Measurements from ENCODE around the gene RNU1-2. TPM values are rescaled to one million over a fixed set of nuclear protein-coding genes. Genes with fewer than 3 reads are reported as not detected.
A peak's percentile ranks its signal among the peaks of the same experiment; 100 is the strongest.
"Not testable (repeated sequence)": the region's sequence is repeated elsewhere in the genome, so short reads cannot be mapped to it uniquely, and the experiment has no call there.

Gene RNU1-2
- total RNA-seq, 1 donor = not detected

- no peak for DNase-seq (ENCODE audit: low read depth)
- TF ChIP-seq CTCF (IDR thresholded peaks at IDR 0.05; ENCODE audit: insufficient read depth, low read depth, low read length) = peak; percentile 26
- H3K4me3 ChIP-seq (ENCODE audit: low read depth, low read length) = no peak overlapping the region
Observed at GRCh38 chr1:16900751-16901150, 5.0 kb downstream of the RNU1-2 start.

DNA sequence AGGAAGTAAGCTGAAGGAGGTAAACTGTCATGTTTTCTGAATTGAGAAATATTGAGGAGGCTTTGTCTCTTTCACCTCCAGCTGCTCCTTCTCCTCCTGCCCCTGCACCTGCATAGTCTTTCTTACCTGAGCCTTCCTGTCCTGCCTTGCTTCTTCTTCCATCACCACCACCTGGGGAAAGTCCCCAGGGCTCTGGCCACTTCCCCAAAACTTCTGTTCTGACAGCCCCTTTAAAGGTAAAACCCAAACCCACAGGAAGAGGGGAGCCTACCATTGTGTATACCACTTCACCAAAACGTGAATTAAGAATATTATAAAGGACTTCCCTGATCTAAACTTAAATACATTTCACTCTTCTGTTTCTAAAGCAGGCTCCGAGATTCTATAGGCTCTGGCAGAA, 5.6 kb downstream of the RNU1-2 start:
- not testable (repeated sequence) for DNase-seq (ENCODE audit: low read depth); H3K4me3 ChIP-seq (ENCODE audit: low read depth, low read length)

GRCh38 chr1:16903054-16903453, 7.3 kb downstream of the RNU1-2 start:
- TF ChIP-seq CTCF (IDR thresholded peaks at IDR 0.05; ENCODE audit: insufficient read depth, low read depth, low read length) = no peak
- DNase-seq (ENCODE audit: low read depth) = peak; percentile 87
- peak overlapping the region; percentile 56 for H3K4me3 ChIP-seq (ENCODE audit: low read depth, low read length)

DNA sequence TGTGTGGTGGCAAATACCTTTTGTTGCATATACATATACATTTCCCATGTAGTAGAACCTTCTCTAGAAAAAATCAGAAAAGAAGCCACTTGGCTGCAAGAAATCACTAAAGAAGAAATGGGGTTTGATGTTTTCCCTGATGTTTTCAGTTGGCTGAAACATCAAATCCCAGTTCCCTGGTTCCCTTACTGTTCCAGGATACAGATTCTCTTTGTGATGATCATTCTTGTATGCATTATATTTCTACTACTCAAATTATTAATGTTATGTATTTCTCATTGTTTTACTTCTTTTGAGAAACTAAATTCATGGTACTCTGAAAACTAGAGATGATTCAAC, 7.6 kb downstream of the RNU1-2 start:
- no peak for TF ChIP-seq CTCF (IDR thresholded peaks at IDR 0.05; ENCODE audit: insufficient read depth, low read depth, low read length)
- H3K4me3 ChIP-seq (ENCODE audit: low read depth, low read length) = peak overlapping the region; percentile 56
- DNase-seq (ENCODE audit: low read depth) = no peak

GRCh38 chr1:16904560-16905109, 8.9 kb downstream of the RNU1-2 start:
- peak overlapping the region; percentile 56 for H3K4me3 ChIP-seq (ENCODE audit: low read depth, low read length)
- peak; percentile 99 for DNase-seq (ENCODE audit: low read depth)
- no peak for TF ChIP-seq CTCF (IDR thresholded peaks at IDR 0.05; ENCODE audit: insufficient read depth, low read depth, low read length)

- DNase-seq (ENCODE audit: low read depth) = peak; percentile 92
- TF ChIP-seq CTCF (IDR thresholded peaks at IDR 0.05; ENCODE audit: insufficient read depth, low read depth, low read length) = no peak
- H3K4me3 ChIP-seq (ENCODE audit: low read depth, low read length) = peak overlapping the region; percentile 56
Observed at GRCh38 chr1:16905110-16905867, 9.5 kb downstream of the RNU1-2 start.

GRCh38 chr1:16905868-16906702, 10.3 kb downstream of the RNU1-2 start:
- no peak for DNase-seq (ENCODE audit: low read depth)
- no peak for TF ChIP-seq CTCF (IDR thresholded peaks at IDR 0.05; ENCODE audit: insufficient read depth, low read depth, low read length)
- no peak overlapping the region for H3K4me3 ChIP-seq (ENCODE audit: low read depth, low read length)

Data from fibroblast of villous mesenchyme (primary cell).